Measurements from ENCODE around the gene ASTL.

ASTL gene

GRCh38 chr2:96129528-96130120 is 8.7 kb downstream of the ASTL start:
- H3K27ac ChIP-seq = no peak overlapping the region
- TF ChIP-seq ZFX (IDR thresholded peaks at IDR 0.05) (no peak), CTCF (conservative IDR thresholded peaks at IDR 0.05) (no peak)

DNA sequence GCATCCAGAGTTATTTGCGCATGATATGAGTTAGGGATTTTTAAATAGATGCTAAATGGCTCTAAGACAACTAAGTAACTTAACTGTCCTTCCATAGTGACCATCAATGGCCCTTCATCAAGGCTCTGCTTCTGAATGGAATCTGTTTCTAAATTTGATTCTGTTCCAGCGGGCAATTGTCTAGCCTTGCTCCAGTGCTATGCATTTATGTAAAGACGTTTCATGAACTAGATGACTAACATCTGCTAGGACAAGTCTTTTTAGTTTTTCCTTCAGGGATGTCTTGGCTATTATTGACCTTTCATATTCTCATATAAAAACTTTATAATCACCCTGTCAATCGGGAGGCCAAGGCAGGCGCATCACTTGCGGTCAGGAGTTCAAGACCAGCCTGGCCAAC is 9.8 kb downstream of the ASTL start:
- TF ChIP-seq ZFX (IDR thresholded peaks at IDR 0.05) (no peak), CTCF (conservative IDR thresholded peaks at IDR 0.05) (no peak)
- no peak overlapping the region for H3K27ac ChIP-seq

- H3K27ac ChIP-seq = no peak overlapping the region
- no peak for TF ChIP-seq ZFX (IDR thresholded peaks at IDR 0.05)
- no peak for TF ChIP-seq CTCF (conservative IDR thresholded peaks at IDR 0.05)
These were observed 13.7 kb downstream of the ASTL start for GRCh38 chr2:96124406-96125265.

DNA sequence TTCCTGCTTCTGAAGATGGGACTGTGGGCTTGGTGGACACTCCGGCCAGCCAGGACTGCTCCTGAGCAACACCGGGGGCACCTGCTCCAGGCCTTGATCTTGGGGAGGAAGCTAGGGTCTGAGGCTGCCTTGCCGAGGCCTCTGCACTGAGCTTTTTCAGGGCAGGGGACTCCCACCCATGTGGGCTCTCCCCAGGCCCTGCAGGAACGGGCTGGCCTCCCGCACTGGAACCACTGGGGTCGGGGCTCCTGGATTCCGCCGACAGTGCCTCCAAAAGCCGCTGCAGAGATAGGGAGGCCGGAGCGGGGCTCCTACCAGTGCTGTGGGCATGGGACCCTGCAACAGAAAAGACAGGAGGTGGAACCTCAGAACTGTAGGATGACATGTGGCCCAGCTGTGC is 14.4 kb downstream of the ASTL start:
- no peak overlapping the region for H3K27ac ChIP-seq
- no peak for TF ChIP-seq CTCF (conservative IDR thresholded peaks at IDR 0.05)

DNA sequence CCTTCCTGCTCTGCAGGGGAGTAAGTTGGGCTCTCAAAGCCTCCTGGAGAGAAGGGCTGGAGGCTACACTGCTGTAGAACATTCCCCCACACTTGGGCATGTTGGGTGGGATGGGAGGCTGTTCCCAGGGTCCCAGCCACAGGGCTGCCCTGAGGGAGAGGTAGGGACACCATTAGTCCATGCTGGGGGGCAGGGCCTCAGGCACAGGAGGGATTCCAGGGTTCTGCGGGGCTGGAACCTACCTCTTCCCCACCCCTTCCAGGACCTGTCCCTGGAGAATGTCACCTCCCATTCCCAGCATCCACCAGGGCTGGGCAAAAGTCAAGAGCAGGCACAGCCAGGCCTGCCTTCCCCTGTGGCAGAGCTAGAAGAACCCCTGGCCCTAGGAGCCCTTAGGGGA is 15.0 kb downstream of the ASTL start:
- no peak overlapping the region for H3K27ac ChIP-seq
- TF ChIP-seq CTCF (conservative IDR thresholded peaks at IDR 0.05) (no peak), ZFX (IDR thresholded peaks at IDR 0.05) (no peak)

GRCh38 chr2:96122391-96122790 is 15.9 kb downstream of the ASTL start:
- no peak overlapping the region for H3K27ac ChIP-seq
- TF ChIP-seq ZFX (IDR thresholded peaks at IDR 0.05) (no peak), CTCF (conservative IDR thresholded peaks at IDR 0.05) (no peak)

DNA sequence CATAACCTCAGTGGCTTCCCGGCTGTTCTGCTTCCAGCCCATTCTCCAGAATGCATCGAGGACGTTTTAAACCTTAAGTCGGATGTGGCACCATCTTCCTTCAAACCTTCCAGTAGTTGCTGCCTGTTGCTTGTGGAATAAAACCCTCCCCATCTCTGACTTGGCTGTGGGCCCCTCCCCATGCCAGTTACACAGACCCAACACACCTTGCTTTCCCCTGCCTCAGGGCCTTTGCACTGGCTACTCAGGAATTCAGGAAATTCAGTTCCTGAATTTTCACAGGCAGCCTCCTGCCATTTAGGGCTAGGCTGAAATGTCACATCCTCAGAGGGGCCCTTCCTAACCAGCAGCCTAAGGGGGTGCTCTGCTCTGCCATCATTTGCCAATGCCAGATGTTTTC is 16.9 kb downstream of the ASTL start:
- TF ChIP-seq ZFX (IDR thresholded peaks at IDR 0.05) (no peak), CTCF (conservative IDR thresholded peaks at IDR 0.05) (no peak)
- no peak overlapping the region for H3K27ac ChIP-seq
